Measurements from ENCODE around the gene LEP. TPM values are rescaled to one million over a fixed set of nuclear protein-coding genes. Genes with fewer than 3 reads are reported as not detected.
"Not testable (repeated sequence)": the region's sequence is repeated elsewhere in the genome, so short reads cannot be mapped to it uniquely, and the experiment has no call there.

The LEP gene
- total RNA-seq, 2 experiments from 2014 or later = not detected

DNA sequence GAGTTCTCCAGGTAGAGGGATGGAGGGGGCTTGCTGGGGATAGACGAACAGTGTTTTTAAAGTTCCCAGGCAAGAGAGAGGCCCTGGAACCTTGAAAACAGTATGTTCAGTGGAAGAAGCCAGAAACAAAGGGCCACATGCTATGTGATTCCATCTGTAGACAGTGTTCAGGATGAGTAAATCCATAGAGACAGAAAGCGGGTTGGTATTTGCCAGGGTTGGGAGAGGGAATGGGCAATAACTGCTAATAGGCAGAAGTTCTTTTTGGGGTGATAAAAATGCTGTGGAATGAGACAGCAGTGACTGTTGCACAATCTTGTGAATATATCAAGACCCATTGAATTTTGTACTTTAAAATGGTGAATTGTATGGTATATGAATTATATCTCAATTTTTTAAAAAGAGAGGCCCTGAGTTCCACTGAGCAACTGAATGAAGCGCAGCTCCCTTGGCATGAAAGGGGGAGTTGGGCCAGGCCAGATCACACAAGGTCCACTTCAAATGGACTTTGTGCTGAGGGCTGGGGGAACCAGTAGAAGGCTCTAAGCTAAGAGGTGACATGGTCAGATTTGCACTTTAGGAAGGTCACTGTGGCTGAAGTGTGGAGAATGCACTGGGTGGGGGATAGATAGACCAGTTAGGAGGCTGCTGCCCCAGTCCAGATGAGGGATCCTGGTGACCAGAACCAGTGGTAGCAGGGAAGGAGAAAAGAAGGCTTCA is 34.0 kb downstream of the LEP start:
- DNase-seq (no peak), ATAC-seq (no peak)
- H3K27ac Mint-ChIP-seq = no peak overlapping the region
- H3K4me1 Mint-ChIP-seq = peaks cover 5% of the 10 kb centered on the region
- peaks cover 5% of the 10 kb centered on the region for H3K9me3 Mint-ChIP-seq (ENCODE audit: low read depth)
- no peaks in the 10 kb centered on the region for H3K36me3 Mint-ChIP-seq
- no peak overlapping the region for H3K4me3 Mint-ChIP-seq
- H3K27me3 Mint-ChIP-seq = peaks cover 24% of the 10 kb centered on the region
- CTCF ChIA-PET = no interaction called here

DNA sequence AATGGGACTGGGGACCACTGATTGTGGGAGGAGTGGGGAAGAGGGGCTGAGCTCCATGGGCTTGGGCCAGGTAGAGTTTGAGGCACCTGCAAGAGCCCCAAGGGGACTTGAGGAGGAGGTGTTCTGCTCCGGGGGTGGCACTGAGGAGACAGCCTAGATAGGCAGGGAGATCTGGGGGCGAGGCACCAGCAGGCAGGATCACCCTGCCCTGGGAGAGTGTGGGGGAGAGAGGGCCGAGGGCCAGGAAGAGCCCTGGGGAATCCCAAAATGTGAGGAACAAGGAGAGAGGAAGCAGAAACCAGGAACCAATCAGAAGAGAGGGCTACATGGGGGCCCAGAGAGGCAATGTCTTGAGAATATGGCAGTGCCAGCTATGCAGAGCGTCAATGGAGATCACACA is 34.6 kb downstream of the LEP start:
- Mint-ChIP-seq H3K27me3 (peaks cover 24% of the 10 kb centered on the region), H3K4me1 (peaks cover 5% of the 10 kb centered on the region), H3K27ac (no peak overlapping the region), H3K9me3 (ENCODE audit: low read depth) (peaks cover 5% of the 10 kb centered on the region), H3K4me3 (no peak overlapping the region), H3K36me3 (no peaks in the 10 kb centered on the region)
- CTCF ChIA-PET = no interaction called here
- no peak for ATAC-seq
- DNase-seq = no peak

DNA sequence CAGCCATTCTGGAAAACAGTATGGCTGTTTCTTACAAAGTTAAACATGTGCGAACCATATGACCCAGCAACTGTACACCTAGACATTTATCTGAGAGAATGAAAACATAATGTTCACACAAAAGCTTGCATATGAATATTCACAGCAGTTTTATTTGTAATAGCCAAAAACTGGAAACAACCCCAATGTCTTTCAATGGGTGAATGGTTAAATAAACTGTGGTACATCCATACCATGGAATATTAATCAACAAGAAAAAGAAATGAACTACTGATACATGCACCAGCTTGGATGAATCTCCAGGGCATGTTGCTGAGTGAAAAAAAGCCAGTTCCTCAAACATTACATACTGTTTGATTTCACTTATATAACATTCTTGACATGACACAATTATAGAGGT is 37.3 kb downstream of the LEP start:
- CTCF ChIA-PET = no interaction called here
- ATAC-seq = no peak
- no peak overlapping the region for H3K4me3 Mint-ChIP-seq

DNA sequence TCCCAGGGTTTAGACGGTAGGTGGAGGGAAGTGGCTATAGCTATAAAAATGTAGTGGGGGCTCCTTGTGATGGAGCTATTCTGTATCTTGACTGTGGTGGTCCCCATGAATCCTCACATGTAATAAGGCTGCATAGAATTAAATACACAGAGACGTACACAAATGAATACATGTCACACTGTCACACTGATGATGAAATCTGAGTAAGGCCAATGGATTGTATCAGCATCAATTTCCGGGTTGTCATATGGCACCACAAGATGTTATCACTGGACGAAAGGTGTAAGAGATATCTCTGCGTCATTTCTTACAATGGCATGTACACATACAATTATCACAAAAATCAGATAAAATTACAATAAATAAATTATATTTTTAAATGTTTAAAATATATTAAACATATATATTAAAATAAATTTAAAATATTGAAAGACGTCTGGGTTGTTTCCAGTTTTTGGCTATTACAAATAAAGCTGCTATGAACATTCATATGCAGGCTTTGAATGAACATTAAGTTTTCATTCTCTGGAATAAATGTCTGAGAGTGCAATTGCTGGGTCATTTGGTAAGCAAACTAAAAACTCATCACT is 38.1 kb downstream of the LEP start:
- DNase-seq (no peak), ATAC-seq (no peak)
- Mint-ChIP-seq H3K4me1 (no peaks in the 10 kb centered on the region), H3K27ac (no peak overlapping the region), H3K9me3 (ENCODE audit: low read depth) (peaks cover 5% of the 10 kb centered on the region), H3K4me3 (no peak overlapping the region), H3K27me3 (no peaks in the 10 kb centered on the region), H3K36me3 (peaks cover 3% of the 10 kb centered on the region)
- CTCF ChIA-PET = no interaction called here

More for the DNA sequence above, 37.3 kb downstream of the LEP start:
- Mint-ChIP-seq H3K9me3 (ENCODE audit: low read depth) (peaks cover 5% of the 10 kb centered on the region), H3K36me3 (peaks cover 3% of the 10 kb centered on the region), H3K27ac (no peak overlapping the region), H3K27me3 (peaks cover 5% of the 10 kb centered on the region), H3K4me1 (no peaks in the 10 kb centered on the region)
- no peak for DNase-seq

DNA sequence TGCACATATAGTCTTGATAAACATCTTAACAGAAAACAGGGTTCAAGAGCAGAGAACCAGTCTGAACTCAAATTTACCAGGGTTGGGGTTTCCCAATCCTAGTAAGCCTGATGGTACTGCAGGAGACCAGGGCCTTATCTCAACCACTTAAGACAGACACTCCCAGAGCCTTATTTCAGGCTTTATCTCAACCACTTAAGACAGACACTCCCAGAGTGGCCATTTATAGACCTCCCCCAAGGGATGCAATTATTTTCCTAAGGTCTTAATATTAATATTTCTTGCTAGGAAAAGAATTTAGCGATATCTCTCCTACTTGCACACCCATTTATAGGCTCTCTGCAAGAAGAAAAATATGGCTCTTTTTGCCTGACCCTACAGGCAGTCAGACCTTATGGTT is 39.4 kb downstream of the LEP start:
- H3K27me3 Mint-ChIP-seq; ATAC-seq; H3K9me3 Mint-ChIP-seq (ENCODE audit: low read depth); DNase-seq; CTCF ChIA-PET; H3K36me3 Mint-ChIP-seq; H3K4me3 Mint-ChIP-seq; H3K4me1 Mint-ChIP-seq; H3K27ac Mint-ChIP-seq: not testable (repeated sequence)

DNA sequence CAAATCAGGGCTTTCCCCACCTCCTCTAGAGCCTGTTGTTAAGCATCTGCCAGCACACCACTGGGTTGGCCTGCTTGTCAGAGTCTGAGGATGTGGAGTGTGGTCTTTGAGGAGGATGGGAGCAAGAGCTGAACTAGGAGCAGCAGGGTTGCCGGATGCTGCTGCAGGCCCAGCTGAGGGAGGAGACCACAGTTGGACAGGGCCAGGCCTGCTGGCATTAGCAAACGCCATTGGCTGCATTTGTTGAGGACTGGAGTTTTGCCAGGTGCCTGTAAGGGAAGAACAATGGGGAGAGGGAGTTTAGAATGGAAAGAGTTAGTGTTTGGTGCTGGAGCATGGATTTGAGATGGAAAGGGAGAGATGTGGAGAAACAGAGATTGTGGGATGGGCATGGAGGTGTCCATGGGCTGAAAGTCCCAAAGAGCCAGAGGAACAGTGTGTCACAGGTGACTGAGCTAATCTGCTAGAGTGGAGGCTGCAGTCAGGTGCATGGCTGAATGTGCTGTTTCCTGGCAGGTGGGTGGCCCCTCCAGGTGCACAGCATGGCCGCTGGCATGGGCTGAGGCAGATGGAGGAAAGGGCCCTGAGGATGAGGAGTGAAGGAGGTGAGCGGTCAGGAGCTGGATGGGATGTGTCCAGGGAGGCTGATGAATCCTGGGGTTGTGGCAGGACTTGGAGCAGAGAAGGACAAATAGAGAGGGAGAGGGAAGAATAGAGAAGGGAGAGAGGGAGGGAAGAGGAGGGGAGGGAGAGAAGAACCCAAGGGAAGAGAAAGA is 40.7 kb downstream of the LEP start:
- ATAC-seq (no peak), DNase-seq (no peak)
- Mint-ChIP-seq H3K27me3 (no peaks in the 10 kb centered on the region), H3K4me1 (no peaks in the 10 kb centered on the region), H3K9me3 (ENCODE audit: low read depth) (peaks cover 5% of the 10 kb centered on the region), H3K4me3 (no peak overlapping the region), H3K27ac (no peak overlapping the region), H3K36me3 (peaks cover 3% of the 10 kb centered on the region)
- CTCF ChIA-PET = no interaction called here

DNA sequence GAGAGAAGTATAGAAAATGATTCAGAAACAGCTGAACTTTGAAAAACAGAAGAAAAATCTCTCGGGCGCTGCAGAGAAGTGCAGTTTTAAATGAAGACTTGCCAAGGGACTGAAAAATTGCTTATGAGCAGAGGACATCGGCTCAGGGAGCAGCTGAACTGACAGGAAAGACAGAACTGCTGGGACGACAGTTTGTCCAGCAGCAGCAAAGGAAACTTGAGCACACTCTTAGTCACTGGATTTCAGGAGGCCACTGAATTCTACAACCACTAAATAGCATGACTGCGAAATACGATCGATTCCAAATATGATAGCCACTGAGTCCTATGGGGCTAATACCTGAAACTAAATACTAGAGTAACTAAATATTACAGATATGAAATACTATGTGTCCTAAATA is 43.0 kb downstream of the LEP start:
- Mint-ChIP-seq H3K27me3 (no peaks in the 10 kb centered on the region), H3K36me3 (peaks cover 4% of the 10 kb centered on the region), H3K9me3 (ENCODE audit: low read depth) (peaks cover 2% of the 10 kb centered on the region), H3K4me1 (no peaks in the 10 kb centered on the region), H3K4me3 (no peak overlapping the region), H3K27ac (no peak overlapping the region)
- DNase-seq (no peak), ATAC-seq (no peak)
- CTCF ChIA-PET = no interaction called here

DNA sequence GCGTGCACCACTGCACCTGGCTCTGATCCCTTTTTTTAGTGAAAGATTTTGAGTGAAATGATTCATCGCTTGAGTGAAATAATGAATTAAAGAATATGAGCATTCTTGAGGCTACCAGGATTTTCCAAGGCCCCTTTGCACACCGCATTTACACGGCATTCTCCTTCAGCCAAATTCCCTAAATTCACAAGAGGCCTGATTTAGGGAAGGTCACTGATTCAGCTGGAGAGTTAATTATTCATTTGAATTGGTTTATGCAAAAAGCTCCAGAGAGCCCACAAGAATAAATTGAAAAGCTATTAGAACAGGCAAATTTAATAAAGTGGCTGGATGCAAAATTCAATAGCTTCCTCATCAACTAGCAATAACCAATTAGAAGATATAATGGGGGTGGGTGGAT is 46.5 kb downstream of the LEP start:
- peaks cover 2% of the 10 kb centered on the region for H3K9me3 Mint-ChIP-seq (ENCODE audit: low read depth)
- no peak overlapping the region for H3K4me3 Mint-ChIP-seq
- ATAC-seq = no peak
- DNase-seq = no peak
- H3K27me3 Mint-ChIP-seq = no peaks in the 10 kb centered on the region
- peaks cover 8% of the 10 kb centered on the region for H3K36me3 Mint-ChIP-seq
- CTCF ChIA-PET = interaction anchor here (1.5 kb wide), 1 partner anchor 78 kb away, joined by 4 read pairs; no protein-coding TSS in a partner anchor
- no peak overlapping the region for H3K27ac Mint-ChIP-seq
- no peaks in the 10 kb centered on the region for H3K4me1 Mint-ChIP-seq

DNA sequence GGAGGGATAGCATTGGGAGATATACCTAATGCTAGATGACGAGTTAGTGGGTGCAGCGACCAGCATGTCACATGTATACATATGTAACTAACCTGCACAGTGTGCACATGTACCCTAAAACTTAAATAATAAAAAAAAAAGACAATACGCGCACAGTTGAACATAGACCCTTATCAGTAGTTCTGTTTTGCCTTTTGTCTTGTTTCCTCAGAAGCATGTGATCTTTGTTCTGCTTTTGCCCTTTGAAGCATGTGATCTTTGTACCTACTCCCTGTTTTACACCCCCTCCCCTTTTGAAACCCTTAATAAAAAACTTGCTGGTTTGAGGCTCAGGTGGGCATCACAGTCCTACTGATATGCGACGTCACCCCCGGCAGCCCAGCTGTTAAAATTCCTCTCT is 56.9 kb downstream of the LEP start:
- H3K9me3 Mint-ChIP-seq (ENCODE audit: low read depth); H3K27ac Mint-ChIP-seq; H3K36me3 Mint-ChIP-seq; CTCF ChIA-PET; H3K27me3 Mint-ChIP-seq; DNase-seq; H3K4me1 Mint-ChIP-seq; ATAC-seq; H3K4me3 Mint-ChIP-seq: not testable (repeated sequence)

DNA sequence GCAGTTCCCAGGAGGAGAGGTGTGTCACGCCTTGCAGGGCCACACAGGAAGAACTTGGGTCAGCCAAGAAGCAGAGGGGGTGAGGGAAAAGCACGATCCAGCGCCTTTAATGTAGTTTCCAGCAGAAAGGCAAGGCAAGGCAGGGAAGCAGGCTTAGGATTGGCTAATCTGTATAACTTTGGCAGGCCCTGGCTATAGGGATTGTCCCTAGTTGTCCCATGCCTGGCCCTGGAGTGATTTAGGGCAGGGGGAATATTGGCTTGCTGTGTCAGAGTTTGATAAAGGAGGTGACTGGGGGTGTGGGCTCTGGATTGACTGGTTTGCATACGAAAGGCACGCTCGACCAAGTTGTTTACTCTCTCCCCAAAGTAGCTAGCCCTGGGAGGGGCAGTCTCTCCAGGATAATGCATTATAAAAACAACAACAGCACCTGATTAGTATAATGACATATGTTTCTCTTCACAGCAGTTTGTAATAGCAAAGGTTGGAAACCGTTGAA is 58.1 kb downstream of the LEP start:
- Mint-ChIP-seq H3K36me3 (peaks cover 3% of the 10 kb centered on the region), H3K27me3 (no peaks in the 10 kb centered on the region), H3K4me3 (no peak overlapping the region), H3K9me3 (ENCODE audit: low read depth) (no peaks in the 10 kb centered on the region), H3K4me1 (no peaks in the 10 kb centered on the region), H3K27ac (no peak overlapping the region)
- CTCF ChIA-PET = no interaction called here
- DNase-seq (no peak), ATAC-seq (no peak)

DNA sequence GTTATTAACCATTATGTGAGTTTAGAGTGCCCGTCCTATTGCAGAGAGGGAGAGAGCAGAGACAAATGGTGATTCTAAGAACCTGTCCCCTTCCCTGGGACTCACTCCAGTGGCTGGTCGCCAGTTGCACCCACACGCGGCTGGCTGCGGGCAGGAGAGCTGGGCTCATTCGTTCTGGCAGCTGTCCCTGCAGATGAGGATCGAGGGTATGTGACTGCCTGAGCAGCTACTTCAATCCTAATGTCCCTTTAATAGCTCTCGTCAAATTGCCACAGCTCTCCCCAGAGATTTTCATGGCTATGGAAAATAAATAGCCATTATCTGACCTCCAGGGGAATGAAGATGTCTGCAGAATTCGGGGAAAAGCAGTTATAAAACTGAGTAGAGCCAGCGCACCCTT is 61.1 kb downstream of the LEP start:
- Mint-ChIP-seq H3K4me3 (no peak overlapping the region), H3K36me3 (peaks cover 18% of the 10 kb centered on the region), H3K27ac (no peak overlapping the region), H3K27me3 (no peaks in the 10 kb centered on the region), H3K4me1 (no peaks in the 10 kb centered on the region), H3K9me3 (ENCODE audit: low read depth) (no peaks in the 10 kb centered on the region)
- no peak for ATAC-seq
- CTCF ChIA-PET = interaction anchor here (1.6 kb wide), 1 partner anchor 20 kb away, joined by 5 read pairs; no protein-coding TSS in a partner anchor
- no peak for DNase-seq

DNA sequence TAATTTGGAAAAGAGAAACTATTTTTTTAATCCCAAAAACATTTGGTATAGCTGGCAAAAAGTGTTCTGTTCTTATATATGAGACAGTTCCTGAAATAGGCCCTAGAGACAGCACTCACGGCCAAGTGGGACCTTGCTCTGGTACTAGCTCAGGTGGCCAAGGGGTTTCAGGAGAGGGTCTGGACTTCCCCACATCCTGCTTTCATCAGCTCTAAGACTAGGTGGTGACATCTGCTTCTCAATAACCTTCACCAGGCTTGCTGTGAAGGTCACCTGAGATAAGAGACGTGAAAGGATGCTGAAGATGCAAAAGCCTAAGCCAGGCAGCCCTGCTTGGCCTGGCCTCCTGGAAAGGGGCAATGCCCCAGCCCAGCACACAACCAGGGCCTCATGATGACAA is 62.1 kb downstream of the LEP start:
- DNase-seq (no peak), ATAC-seq (no peak)
- no peaks in the 10 kb centered on the region for H3K27me3 Mint-ChIP-seq
- no peak overlapping the region for H3K27ac Mint-ChIP-seq
- H3K36me3 Mint-ChIP-seq = peaks cover 19% of the 10 kb centered on the region
- no peaks in the 10 kb centered on the region for H3K9me3 Mint-ChIP-seq (ENCODE audit: low read depth)
- CTCF ChIA-PET = no interaction called here
- H3K4me1 Mint-ChIP-seq = no peaks in the 10 kb centered on the region
- H3K4me3 Mint-ChIP-seq = no peak overlapping the region

DNA sequence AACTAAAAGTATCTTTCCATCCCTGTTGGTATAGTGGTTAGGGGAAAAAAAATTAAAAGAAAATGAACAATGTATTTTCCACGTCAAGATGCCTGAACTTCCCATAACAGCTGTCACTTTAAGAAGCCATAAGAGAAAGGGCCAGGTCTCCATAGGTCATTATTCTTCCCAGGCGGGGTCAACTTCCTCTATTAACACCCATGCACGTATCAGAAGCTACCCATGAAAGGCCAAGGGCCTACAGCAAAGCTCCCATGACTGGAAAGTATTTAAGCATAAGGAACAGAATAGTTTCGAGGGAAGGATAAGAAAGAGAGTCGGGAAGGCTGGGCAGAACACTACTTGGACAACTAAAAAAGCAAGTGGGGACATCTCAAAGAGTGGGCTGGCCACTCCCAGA is 62.6 kb downstream of the LEP start:
- no peak for ATAC-seq
- H3K27me3 Mint-ChIP-seq = no peaks in the 10 kb centered on the region
- H3K4me3 Mint-ChIP-seq = no peak overlapping the region
- H3K9me3 Mint-ChIP-seq (ENCODE audit: low read depth) = no peaks in the 10 kb centered on the region
- no peak overlapping the region for H3K27ac Mint-ChIP-seq
- CTCF ChIA-PET = no interaction called here
- no peak for DNase-seq
- peaks cover 23% of the 10 kb centered on the region for H3K36me3 Mint-ChIP-seq
- H3K4me1 Mint-ChIP-seq = no peaks in the 10 kb centered on the region

DNA sequence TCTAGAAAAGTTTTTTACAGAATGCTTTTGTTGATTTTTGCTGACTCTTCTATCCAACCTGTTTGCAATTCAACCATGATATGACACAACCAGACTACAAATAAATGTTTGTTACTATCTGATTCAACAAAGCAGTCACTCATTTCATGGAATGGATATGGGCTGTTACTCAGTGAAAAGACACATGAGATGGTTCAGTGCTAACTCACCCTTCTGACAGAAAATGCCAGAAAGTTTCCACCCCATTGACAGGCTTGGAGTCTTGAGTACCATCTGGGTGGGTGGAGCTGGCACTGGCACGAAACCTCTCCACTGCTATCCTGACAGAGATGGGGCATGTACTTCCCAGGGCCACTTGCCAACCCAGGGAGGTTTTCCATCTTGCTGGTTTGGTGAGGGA is 63.1 kb downstream of the LEP start:
- CTCF ChIA-PET = interaction anchor here (0.6 kb wide), 1 partner anchor 325 kb away, joined by 3 read pairs; no protein-coding TSS in a partner anchor
- H3K9me3 Mint-ChIP-seq (ENCODE audit: low read depth) = no peaks in the 10 kb centered on the region
- ATAC-seq (no peak), DNase-seq (no peak)
- no peaks in the 10 kb centered on the region for H3K27me3 Mint-ChIP-seq
- no peaks in the 10 kb centered on the region for H3K4me1 Mint-ChIP-seq
- H3K36me3 Mint-ChIP-seq = peaks cover 26% of the 10 kb centered on the region
- H3K4me3 Mint-ChIP-seq = no peak overlapping the region
- H3K27ac Mint-ChIP-seq = no peak overlapping the region

Data from activated CD8-positive, alpha-beta memory T cell treated with anti-CD3 and anti-CD28 coated beads, Interleukin-2, amount 10 ng/mL, durations not matched to agents 7 days and 5 days (primary cell).